Sigmoid colon (tissue), 4 donors: ENCODE data around the gene YIPF1.

Experiments
- CTCF ChIP-seq, 4 experiments: fragments of 450-650 bp in 3 of 4; fragments of 200-600 bp in 1 of 4; IDR thresholded peaks; one replicate each; pipeline ENCODE4 v1.5.1; 2016 to 2019; ENCODE audit warnings: antibody characterized with exemption in 4 of 4, mild to moderate bottlenecking in 3 of 4, moderate library complexity in 2 of 4
- EP300 ChIP-seq, 4 donors: sonication (generic); formaldehyde crosslinking; IDR thresholded peaks; one replicate each; pipeline ENCODE4 v1.6.1; 2017; ENCODE audit warnings: antibody characterized with exemption in 4 of 4
- POLR2A ChIP-seq, 2 donors: fragments of 450-650 bp; IDR thresholded peaks; one replicate each; pipeline ENCODE4 v1.6.1; 2016; ENCODE audit warnings: antibody characterized with exemption in 2 of 2, mild to moderate bottlenecking in 2 of 2, moderate library complexity in 2 of 2
- POLR2AphosphoS5 ChIP-seq, 4 donors: sonication (generic); formaldehyde crosslinking; IDR thresholded peaks; one replicate each; pipeline ENCODE4 v1.6.1; 2017; ENCODE audit warnings: antibody characterized with exemption in 4 of 4

GRCh38 chr1:53850082-53850673 is 39.4 kb downstream of the YIPF1 start:
- TF ChIP-seq POLR2A (IDR thresholded peaks at IDR 0.05) (no peak), CTCF (IDR thresholded peaks at IDR 0.05) (no peak), POLR2AphosphoS5 (IDR thresholded peaks at IDR 0.05) (no peak), EP300 (IDR thresholded peaks at IDR 0.05) (no peak)
